ENCODE measurements around the gene NTNG1.

DNA sequence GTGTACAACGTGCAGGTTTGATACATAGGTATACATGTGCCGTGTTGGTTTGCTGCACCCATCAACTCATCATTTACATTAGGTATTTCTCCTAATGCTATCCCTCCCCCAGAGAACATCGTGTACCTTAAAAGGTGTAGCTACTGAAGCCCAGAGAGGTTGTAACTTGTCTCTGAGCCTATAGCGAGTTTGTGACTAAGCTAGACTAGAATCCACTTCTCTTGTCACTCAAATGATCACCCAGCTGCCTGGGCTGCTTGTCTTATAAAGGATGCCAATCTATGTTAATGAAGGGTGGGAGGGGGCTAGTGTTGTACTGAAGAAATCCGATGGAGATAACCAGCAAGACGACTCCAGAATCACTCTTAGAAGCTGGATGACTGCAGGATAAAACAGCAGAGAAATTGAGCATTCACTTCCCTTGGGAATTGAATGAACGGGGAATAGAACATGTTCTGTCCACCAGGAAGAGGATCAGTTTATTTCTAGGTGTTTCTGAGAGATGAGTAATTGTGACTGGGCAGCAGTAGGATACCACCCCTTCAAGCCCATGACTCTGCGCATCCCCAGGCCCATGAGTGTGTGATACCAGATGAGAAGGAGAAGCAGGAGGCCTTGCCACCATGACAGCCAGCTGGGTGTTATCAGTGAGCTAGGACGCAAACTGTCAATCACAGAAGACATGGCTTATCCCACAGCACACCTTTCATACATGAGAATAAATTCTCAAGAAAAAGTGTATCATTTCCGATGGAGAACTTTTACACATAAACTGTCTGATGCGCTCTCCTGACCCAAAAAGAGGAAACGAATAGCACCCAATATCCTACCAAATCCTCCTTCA, 390.4 kb downstream of the NTNG1 start:
- no peak for TF ChIP-seq EZH2phosphoT487 (IDR thresholded peaks at IDR 0.05; ENCODE audit: borderline replicate concordance, low read depth, low read length)
- TF ChIP-seq, protein P1, sequence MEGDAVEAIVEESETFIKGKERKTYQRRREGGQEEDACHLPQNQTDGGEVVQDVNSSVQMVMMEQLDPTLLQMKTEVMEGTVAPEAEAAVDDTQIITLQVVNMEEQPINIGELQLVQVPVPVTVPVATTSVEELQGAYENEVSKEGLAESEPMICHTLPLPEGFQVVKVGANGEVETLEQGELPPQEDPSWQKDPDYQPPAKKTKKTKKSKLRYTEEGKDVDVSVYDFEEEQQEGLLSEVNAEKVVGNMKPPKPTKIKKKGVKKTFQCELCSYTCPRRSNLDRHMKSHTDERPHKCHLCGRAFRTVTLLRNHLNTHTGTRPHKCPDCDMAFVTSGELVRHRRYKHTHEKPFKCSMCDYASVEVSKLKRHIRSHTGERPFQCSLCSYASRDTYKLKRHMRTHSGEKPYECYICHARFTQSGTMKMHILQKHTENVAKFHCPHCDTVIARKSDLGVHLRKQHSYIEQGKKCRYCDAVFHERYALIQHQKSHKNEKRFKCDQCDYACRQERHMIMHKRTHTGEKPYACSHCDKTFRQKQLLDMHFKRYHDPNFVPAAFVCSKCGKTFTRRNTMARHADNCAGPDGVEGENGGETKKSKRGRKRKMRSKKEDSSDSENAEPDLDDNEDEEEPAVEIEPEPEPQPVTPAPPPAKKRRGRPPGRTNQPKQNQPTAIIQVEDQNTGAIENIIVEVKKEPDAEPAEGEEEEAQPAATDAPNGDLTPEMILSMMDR (conservative IDR thresholded peaks at IDR 0.05; ENCODE audit: low read length): no peak
